Transverse colon (tissue), 4 donors: ENCODE data around the gene RAB10.

Experiments used
- CTCF ChIP-seq, 5 experiments: fragments of 200-600 bp in 3 of 5; fragments of 450-650 bp in 2 of 5; sonication (generic) in 3 of 5; IDR thresholded peaks; 1 replicate in 2 of 5; 2 replicates in 3 of 5; pipeline ENCODE4 v1.5.1; 2016 to 2017; ENCODE audit warnings: antibody characterized with exemption in 5 of 5, inconsistent platforms in 3 of 5, mild to moderate bottlenecking in 2 of 5, moderate library complexity in 1 of 5
- POLR2A ChIP-seq: fragments of 450-650 bp; IDR thresholded peaks from one replicate; pipeline ENCODE4 v1.6.1; 2016; ENCODE audit warnings: antibody characterized with exemption, mild to moderate bottlenecking, moderate library complexity
- POLR2AphosphoS5 ChIP-seq, 3 donors: sonication (generic); formaldehyde crosslinking; IDR thresholded peaks; one replicate each; pipeline ENCODE4 v1.6.1; 2016; ENCODE audit warnings: antibody characterized with exemption in 3 of 3

- TF ChIP-seq CTCF (IDR thresholded peaks at IDR 0.05) (no peak), POLR2A (no peak), POLR2AphosphoS5 (IDR thresholded peaks at IDR 0.05) (no peak)
Observed at GRCh38 chr2:26165403-26165802, 131.5 kb downstream of the RAB10 start.
